GM18873 (cell line): ENCODE data around the gene MEIS1.
"Not testable (repeated sequence)": the region's sequence is repeated elsewhere in the genome, so short reads cannot be mapped to it uniquely, and the experiment has no call there.

ENCODE experiments used
- ATAC-seq: cut with Tn5 transposase; IDR thresholded peaks from one replicate; pipeline ENCODE4 v1.9.1; 2021; ENCODE audit warnings: mild to moderate bottlenecking, moderate library complexity, moderate number of reproducible peaks; ENCODE audit not compliant: unreplicated experiment, low FRiP score

Gene MEIS1

DNA sequence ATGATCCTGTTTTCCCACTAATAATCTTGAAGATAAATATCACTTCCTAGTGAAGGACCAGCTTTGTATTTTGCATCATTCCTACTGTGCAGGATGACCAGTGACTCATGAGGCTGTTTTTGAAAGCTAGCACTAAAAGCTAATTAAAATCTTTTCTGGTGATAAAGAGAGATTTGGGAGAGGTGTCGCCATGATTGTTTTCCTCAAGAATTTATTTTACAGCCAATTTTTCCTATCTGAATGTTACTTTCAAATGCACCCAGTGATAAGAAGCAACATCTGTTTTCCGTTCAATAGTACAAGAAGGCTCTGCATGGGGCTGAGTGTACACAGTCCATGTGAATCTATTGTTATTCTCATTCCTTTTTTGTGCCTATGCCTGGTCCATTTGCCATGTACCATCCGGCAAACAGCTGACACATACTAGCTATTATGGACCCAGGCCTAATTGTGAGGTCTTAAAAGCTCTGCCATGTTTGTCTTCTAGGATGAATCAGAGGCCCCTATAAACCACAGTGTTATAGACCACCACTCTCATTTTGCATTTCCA is 28.4 kb downstream of the MEIS1 start:
- ATAC-seq: no peak

DNA sequence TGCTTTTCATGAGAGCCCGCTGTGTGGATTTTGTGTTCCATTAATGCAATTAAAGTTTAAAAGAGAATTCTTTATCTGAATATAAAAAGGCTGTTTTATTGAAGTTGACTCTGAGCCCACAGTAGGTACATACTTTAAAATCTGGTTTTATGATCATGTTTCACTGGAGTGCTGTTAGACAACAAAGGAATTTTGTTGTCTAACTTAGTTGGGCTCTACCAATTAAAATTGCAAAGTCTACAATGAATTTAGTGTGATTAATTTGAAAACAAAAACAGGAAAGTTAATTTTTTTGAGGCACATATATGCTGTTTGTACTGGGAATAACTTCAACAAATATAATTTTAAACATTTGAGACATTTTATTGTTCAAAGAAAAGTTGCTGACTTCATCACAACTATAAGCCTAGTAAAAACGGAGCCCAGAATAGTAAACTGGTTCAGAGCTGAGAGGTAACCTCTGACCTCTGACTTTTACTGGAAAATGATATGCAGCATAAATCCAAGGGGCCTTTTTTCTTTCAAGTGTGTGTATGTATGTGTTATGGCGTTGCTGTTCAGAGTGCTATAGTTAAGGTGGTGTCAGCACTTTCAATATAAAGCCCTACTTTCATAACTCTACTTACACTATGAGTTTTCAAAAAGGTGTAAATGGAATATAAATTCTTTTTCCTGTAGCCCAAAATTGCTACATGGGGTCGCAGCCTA is 30.2 kb downstream of the MEIS1 start:
- ATAC-seq: no peak

DNA sequence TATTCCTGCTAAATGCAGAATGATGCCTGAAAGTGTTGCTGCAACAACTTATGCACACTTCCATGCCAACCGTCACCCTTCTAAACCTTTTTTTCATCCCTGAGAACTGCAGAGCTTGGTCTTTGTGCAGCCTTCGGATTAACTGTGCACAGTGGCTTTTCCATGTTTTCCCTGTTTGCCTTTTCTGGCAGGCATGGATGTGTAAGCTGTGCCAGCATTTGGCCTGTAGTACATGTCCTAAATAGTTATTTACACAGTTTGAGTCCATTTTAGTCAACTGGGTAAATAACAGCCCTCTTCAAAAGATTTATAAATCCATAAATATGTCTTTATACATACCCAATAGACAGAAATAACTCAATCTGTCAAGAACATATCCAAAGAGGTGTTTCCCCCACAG is 31.5 kb downstream of the MEIS1 start:
- ATAC-seq: no peak

DNA sequence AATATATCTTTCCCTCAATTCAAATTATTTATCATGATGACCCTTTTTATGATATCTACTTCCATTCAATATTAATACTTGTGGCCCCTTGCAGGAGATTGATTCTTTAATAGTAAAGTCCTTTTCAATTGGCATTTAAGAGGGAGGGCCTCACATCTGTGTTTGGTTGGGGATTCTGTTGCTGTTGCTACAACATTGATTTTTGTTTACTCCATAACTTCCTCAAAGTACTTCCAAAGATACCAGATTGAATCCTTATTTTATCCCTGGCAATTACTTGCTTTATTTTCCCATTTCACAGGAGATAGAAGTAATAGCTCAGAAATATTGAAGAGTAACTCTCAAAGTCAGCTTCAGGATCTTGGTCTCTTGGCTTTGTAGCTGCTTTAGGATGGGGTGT is 32.8 kb downstream of the MEIS1 start:
- no peak for ATAC-seq

DNA sequence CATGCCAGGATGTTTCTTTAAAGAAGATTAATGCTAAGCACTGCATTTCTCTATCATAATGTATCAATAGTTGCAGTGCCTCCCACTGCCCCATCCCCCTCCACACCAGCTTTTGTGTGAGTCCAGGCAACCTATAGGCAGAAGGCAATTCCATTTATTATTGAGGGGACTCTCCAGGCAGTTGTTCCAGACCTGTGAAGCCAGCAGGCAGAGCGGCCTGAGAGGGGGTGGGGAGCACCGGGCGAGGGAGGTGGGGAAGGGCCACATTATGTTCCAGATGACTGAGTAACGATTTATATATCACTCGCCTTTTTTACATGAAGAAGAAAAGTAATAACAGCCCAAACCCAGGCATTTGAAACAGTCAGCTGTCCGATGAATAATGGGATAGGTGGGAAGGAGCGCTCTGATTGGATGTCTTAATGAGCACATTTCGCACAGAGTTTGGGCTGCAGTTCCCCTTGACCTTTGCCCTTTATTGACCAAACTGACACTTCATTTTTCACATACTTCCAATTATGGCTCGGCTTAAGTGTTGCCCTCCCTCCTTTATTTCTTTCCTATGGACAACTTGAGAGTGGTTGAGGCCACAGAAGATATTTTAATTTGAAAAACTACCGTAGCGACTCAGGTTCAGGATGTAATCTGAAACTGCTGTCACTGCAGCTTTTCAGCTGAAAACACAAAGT is 34.4 kb downstream of the MEIS1 start:
- no peak for ATAC-seq

DNA sequence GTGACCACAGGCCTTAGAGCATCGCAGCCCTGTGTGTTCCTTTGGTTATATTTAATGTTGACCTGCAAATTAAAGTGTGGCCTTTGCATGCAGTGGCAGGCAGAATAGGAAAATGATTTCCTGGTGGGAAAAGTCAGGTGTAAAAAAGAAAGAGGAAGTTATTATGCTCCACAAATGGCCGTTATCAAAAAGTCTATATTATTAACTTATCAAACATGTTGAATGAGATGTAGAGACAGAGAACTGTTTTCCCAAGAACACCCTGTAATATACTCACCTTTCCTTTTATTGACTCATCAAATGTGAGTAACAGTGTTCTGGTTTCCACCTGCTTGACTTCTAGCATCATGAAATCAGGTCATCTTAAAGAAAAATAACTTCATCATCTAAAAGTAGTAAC is 35.3 kb downstream of the MEIS1 start:
- no peak for ATAC-seq

DNA sequence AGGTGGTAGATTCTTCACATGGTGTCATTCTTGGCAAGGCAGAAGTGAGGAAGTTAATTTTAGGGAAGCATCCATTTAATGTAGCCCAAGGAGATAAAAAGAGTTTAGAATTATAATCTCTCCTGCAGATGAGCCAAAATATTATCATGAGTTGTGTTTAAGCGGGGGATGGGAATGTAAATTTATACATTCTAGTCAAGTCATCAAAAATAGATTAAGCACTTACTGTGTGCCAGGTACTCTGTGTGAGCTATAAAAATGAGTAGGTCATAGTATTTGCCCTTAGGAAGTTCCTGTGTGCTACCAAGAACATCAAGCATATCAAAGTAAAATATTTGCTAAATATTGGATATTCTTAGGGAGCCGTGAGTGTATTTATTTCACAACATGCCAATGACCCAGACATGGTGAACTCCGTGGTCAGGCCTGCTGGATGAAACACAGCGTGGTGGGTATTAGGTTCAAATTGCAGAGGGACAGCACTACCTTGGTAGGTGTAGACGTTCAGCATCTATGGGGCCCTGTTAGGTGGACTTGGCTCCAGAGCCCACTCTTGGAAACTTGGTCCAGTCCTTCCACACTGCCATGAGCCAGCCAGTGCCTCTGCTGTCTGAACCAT is 37.4 kb downstream of the MEIS1 start:
- ATAC-seq: no peak

DNA sequence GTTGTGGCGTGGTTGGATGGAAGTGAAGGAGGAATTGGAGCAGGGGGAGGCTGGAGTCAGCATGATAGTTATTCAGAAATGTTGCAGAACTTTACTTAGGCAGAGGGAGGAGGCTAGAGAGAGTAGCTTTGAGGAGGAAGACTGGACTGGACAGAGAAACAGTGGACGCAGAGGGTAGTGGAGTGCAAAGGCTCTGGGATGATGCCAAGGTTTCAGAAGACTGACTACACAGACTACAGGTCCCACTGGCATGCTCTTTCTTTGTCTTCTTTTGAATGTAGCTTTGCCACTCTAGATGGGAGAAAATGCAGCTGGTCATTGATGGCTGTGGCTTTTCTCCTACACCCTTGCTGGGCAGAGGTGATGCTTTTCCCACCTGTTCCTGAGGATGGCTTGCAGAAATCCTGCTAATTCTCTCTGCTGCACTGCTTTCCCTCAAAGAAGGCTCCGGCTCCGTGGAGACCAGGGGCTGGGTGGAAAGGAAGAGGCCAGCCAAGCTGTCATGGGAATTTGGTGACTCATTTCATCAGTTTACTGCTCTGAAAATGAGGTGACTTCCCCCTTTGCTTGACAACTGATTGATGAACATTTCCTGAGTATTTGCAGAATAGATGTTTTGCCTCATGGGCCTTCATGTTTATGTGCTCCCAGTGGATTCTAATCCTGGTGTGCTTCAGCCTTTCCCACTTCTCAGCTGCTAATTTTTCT is 42.4 kb downstream of the MEIS1 start:
- ATAC-seq: no peak

DNA sequence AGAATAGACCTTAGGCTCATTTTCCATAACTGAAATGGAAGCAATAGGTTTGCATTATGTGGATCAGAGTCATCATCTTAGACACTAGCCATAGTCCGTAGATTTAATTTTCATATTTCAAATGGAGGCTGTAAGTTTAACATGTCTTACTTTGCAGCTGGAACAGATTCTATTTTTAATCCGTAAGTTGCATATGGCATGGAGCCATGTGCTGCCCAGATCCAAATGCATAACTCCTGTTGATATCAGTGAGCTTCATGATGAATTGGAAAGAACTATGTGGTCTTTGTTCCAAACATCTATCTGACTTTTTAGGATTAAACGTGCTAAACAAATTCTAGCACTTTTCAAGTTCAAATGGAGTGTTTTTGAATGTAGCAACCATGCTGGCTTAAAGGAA is 43.4 kb downstream of the MEIS1 start:
- no peak for ATAC-seq

DNA sequence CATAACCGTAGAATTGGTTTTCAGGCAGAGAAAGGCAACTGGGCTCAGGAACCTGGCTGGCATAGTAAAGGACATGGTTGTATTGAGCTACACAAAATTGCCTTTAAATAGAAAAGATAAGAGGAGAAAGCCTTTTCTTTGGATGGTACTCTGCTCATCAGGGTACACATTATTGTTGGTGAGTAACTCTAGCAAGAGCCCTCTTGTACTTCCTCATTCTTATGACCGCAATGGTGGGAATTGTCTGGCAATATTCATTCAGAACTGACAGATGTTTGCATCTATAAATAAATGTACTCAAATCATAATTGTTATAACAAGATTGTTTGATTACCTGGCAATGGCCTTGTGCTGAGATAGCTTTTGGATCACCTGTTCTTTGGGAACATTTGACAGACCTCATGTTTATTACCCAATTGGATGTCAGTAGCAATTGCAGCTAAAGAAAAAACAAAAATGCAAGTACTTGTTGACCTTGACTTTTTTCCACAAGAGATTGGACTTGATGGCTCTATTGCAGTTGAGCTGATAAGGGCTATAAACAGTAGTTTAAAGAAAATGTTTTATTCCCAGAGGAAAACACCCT is 43.9 kb downstream of the MEIS1 start:
- ATAC-seq: no peak

DNA sequence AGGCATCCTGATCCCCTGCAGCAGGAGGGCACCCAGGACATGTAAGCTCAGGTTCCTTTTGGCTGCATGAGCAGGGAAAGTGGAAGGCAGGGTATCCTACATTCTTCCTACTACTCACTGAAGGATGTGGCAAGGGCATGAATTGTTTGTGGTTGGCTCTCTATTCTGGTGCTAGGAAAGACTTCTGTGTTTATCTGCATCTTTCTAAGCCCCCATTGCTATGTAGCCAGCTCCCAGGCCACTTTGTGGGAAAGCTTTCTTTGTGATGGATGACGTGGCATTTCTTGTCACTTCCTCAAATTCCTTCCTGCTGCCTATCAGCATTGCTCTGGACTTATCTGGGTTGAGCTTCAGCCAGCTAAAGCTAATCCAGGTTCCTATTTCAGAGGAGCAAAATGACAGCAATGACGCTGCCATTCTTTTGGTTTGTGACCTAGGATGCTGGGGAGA is 46.2 kb downstream of the MEIS1 start:
- no peak for ATAC-seq

DNA sequence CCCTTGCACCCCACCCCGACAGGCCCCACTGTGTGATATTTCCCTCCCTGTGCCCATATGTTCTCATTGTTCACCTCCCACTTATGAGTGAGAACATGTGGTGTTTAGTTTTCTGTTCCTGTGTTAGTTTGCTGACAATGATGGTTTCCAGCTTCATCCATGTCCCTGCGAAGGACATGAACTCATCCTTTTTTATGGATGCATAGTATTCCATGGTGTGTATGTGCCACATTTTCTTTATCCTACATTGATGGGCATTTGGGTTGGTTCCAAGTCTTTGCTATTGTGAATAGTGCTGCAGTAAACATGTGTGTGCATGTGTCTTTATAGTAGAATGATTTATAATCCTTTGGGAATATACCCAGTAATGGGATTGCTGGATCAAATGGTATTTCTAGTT is 50.3 kb downstream of the MEIS1 start:
- not testable (repeated sequence) for ATAC-seq

DNA sequence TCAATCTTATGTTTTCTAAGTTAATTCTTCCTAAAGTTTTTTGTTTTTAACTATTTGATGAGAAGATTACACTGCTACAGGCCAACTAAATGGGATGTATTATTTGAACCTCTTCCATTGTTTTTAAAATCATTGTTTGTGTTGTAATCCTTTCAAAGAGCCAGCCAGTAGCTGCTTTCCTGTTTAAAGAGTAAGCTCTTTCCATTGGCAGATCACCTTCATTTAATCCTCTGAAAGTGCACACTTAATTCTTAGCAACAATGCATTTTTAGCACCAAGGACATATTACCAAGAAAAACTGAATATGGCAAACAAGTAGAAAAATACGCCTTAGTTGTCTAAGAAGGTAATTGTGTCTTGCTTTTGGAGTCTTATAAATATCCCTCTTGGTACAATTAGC is 54.0 kb downstream of the MEIS1 start:
- no peak for ATAC-seq

DNA sequence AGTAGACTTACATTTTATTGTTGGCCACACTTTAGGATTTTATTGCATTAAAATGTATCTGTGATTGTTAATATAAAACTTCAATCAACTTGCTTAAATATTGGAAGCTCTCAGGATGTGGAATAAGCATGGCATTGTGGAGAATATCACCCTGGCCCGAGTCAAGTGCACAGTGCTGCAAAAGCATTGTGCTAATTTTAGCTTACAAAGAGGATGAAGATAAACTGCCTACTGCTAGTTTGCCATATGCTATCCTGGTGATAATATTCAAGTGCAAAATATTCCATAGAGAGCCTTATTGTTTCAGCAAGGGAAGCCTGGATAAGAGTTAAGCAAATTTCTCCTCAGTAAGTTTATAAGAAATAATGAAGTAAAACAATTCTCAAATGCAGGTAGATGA is 54.5 kb downstream of the MEIS1 start:
- ATAC-seq: no peak

DNA sequence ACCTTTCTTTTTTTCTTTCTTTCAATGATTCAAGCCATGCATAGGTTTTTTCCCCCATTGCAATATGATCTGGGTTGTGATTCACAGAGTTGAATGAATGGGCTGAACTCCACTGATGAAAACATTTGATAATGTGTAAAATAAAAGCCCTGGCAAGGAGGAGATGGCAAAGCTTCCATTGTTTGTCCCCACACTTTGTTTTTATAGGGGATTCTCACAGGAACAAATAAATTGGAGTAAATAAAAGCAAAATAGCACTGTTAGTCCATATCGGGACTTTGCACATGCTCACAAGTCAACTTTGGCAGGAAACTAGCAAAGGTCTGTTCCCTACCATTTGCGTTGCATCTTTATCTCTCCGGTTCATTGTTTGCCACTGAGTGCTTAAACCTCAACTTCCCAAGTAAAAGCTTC is 55.7 kb downstream of the MEIS1 start:
- ATAC-seq: no peak

DNA sequence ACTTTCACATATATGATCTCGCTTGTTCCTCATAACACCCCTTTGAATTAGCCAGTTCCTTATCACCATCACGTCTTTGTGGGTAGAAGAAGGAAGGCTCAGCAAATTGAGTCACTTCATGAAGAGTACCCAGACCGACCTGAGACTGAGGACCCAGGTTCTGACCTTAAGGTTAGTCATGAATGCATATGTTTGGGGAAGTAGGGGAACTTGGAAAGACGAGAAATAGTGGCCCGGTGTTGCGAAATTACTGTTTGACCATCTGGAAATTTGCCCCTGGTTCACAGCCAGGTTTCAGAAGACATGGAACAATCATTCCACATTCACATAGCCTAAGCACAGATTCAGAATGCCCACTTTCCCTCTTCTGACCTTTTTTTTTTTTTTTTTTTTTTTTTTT is 59.8 kb downstream of the MEIS1 start:
- ATAC-seq: no peak

DNA sequence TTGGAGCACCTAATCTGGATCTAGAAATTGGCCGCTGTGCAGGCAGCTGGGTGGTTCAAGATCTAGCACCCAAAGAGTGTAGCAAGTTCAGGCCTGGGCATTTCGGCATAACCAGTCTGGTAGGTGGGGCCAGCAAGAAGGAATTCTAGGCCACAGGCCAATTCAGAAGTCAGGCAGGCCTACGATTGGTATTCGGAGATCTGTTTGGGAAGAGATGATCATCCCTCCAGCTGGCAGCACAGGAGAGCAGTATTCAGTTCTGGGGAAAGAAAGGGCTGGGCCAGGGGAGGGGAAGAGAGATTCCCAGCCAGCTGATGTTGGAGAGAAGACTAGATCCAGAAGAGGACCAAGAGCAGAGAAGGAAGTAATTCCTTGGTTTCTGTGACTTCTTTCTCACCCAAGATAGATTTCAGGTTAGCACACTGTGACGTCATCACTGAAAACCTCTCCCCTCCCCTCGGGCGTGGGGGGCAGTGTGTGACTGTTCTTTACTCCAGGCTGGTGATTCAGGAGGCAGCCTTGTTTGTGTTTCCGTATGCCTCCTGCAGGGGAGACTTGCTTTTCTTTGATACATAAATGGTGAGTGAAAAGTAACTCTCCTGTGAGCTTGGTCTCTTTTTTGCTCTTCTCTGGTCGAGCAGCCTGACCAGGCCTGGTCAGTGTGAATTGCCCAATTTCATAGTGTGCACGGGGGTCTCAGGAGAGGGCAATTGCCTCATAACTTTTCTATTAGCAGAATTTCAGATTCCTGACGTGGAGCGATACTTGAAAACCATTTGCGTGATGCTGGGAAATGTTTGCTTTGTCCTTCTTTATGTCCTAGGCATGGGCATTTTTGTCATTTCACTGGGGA is 61.1 kb downstream of the MEIS1 start:
- ATAC-seq: no peak

DNA sequence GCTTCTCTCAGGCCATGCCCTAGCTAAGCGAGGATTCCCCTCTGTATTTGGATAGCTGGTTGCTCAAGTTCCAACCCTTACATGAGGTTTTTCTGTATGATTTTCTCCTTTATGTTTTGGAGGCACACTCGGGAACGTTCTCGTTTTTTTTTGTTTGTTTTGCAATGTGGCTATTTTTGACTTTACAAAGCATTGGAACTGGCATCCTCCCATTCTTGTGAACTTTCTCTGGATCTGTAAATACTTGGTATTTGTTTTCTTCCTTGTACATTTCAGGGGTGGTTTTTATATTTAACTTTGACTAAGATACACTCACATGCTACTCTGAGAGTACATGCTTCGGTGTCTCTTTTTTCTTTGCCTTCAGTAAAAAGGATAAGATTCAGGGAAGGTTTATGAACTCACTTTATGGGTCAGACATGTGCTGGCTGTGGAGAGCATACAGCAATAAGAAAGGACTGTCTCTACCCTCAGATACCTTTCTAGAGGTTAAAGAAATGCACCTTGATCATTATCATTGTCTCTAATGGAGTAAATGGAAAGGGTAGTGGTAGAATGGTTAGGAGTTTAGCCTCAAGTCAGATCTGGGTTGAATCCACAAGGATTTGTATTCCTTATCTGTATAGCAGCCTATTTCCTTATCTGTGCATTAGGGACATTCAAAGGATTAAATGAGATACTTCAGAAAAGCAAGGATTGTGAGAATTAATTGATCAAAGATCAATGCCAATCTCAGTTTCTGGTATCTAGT is 61.9 kb downstream of the MEIS1 start:
- no peak for ATAC-seq
